Measurements from ENCODE around the gene TMEM269. TPM values are rescaled to one million over a fixed set of nuclear protein-coding genes. Genes with fewer than 3 reads are reported as not detected.

TMEM269 gene
- total RNA-seq, 1 donor from 2014 or later = not detected

DNA sequence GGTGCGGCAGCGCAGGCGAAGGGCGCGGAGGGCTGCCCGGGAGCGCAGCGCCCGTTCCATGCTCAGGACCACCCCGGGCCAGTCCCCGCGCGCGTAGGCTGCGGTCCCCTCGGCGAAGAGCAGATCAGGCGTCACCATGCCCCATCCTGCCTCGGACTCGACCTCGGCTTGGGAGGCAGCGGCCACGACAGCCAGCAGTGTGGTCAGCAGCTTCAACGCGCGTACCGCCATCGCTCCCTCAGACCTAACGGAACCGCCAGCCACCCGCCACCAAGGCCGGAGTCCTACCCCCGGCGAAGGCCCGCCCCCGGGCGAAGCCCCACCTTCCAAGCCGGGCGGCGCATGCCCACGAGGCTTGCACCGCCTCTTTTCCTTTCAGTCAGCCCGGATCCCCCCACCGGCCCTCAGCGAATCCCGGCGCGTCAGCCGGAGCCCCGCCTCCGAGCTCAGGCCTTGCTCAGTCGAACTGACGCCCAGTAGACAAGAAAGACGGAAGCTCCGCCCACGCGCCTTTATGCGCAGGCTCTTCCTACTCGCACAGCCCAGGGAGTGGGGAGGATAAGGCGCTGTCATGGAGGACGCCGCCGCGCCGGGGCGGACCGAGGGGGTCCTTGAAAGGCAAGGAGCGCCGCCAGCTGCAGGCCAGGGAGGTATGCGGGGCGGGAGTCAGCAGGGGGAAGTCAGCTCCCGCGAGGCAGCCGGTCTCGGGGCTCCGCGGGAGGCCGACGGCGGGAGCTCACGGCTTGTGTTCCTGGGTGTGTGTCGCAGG lies 17.9 kb upstream of the TMEM269 start, which contains the start of the genes C1orf50 and P3H1:
Gene C1orf50, plus strand, starts transcription at position 509 of the 769 bp plus-strand sequence. Its CDS starts 63 bp downstream, at position 572.
Gene P3H1, minus strand, starts transcription at position 288 of the 769 bp plus-strand sequence. Its CDS starts 57 bp downstream, at position 231.
- intact Hi-C loops (cut with DNase I) = loop anchor here (2.0 kb wide), 1 partner anchor 50 kb away; the partner anchor contains the start of genes ERMAP and SVBP
- ATAC-seq (peak; percentile 98), DNase-seq (ENCODE audit: missing footprints) (peak; percentile 100)

DNA sequence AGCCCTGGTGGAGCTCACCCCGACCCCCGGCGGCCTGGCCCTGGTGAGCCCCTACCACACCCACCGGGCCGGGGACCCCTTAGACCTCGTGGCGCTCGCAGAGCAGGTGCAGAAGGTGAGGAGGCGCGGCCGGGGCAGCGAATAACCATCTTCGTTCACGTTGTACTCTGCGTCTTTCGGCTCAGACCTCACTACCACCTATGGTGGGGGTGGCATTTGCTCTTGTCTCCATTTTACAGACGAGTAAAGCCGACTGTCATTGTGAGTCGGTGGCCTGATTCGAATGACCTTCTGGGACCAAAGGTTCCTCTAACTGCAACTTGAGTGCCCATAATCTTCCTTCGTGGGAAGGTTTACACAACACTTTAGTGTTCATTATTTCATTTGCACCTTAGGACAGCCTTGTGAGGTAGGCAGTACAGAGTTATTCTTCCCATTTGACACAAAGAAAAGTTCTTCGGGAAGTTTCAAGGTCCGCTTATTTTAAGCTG lies 17.2 kb upstream of the TMEM269 start:
- ATAC-seq (peak; percentile 26), DNase-seq (ENCODE audit: missing footprints) (no peak)
- intact Hi-C loops (cut with DNase I) = loop anchor here (2.0 kb wide), 1 partner anchor 49 kb away; the partner anchor contains the start of genes ERMAP and SVBP

DNA sequence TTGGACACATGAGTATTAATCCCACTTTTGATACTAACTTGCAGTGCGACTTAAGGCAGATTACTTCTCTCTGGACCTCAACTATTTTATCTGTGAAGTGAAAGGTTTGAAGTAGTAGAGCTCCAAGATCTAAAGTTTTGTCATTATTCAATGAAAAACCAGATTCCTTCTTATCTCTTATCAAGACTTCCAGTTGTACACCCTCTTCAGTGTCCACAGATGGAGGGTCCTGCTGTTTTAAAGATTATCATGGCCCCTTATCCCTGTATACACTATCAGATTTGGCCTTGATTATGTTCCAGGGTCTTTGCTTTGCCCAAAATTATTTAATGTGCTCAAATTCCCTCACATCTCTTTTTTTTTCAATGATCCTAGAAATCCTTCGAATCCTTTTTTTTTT lies 16.6 kb upstream of the TMEM269 start:
- ATAC-seq = no peak
- DNase-seq (ENCODE audit: missing footprints) = no peak
- intact Hi-C loops (cut with DNase I) = no loop called here

DNA sequence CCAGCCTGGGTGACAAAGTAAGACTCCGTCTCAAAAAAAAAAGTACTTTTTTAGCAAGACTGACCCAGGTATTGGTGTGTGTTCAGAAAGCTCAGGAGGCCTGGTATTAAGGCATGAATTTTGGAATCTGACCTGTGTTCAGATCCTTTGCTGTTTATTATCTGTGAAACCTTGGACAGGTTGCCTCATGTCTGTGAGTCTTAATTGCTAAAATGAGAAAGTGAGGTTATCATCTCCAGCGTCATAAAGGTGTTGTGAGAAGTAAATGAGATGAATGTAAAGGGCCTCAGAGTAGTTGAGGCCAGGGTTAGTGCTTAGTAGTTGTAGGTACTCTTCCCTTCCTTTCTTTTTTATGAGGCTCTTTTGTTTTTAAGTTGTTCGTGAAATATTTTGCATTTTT lies 15.0 kb upstream of the TMEM269 start:
- intact Hi-C loops (cut with DNase I) = no loop called here
- ATAC-seq (no peak), DNase-seq (ENCODE audit: missing footprints) (no peak)

DNA sequence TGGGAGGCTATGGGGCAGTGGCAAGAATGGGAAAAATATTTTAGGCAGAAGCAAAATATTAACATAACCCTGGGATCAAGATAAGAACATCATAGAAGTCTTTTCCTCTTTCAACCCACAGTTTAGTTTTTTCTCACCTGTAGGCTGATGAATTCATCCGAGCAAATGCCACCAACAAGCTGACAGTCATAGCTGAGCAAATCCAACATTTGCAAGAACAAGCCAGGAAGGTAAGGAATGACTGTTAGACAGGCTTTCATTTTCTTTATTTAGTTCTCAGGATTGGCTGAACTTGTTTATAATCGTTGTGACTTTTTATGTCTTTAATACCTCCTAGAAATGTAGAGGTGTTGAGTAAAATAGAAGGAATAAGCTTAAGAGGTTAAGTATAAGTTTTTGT lies 11.4 kb upstream of the TMEM269 start:
- DNase-seq (ENCODE audit: missing footprints) (no peak), ATAC-seq (no peak)
- intact Hi-C loops (cut with DNase I) = no loop called here

DNA sequence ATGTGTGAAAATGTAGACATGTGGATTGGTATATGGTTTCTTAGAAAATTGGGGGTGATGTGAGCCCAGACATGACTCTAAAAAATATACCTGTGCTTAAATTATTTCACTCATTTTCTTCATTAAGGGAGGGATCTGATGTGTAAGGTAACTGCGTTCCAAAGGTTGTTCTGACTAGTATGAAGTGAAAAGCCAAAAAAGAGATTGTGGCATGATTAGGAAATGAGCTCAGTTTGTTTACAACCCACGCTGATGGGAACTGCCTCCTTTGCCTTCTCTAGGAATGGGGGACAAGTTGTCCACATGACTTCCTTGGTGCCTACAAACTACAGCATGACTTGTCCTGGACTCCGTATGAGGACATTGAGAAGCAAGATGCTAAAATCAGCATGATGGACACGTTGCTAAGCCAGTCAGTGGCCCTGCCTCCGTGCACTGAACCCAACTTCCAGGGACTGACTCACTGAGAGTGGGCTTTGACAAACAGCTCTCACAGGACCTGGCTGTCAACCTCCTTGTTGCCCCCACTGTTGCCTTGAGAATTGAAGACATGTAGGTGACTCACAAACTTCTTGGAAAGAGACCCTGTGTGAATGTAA lies 9.8 kb upstream of the TMEM269 start:
- ATAC-seq (no peak), DNase-seq (ENCODE audit: missing footprints) (no peak)
- intact Hi-C loops (cut with DNase I) = no loop called here

DNA sequence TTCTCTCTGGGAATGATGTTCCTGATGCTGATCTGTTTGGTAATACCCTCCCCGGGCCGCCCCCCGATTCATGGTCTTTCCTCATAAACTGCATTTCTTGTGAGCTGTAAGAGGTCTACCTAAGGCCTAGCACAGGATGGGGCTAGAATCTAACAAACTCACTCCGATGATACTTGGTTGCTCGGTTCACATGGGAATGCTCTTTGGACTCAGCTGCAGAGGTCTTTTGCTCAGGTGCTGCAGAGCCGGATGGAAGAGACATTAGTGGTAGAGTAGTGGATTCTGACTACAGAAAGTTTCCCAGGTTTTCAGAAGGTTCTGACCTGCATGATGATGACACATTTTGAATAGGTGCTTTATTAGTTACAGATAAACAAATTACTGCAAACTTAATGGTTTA lies 8.3 kb upstream of the TMEM269 start:
- DNase-seq (ENCODE audit: missing footprints) = no peak
- intact Hi-C loops (cut with DNase I) = no loop called here
- ATAC-seq = no peak

DNA sequence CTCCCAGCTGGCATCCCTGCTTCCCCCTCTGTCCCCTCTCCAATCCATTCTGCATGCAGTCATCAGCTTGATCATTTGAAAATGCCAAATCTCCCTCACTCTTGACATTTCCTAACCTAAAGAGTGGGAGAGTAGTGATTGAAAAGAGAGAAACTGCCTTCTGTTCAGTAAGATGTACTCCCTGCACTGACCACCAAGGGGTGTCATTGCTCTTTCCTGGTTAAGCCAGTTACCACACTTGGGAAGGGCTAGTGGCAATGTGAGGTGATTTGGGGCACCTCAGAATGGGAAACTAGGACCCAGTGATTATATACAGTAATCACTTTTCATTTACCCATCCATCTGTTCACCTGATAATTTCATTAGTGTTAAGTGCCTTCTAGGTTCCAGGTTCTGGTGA lies 6.9 kb upstream of the TMEM269 start:
- intact Hi-C loops (cut with DNase I) = loop anchor here (2.0 kb wide), 1 partner anchor 295 kb away; no protein-coding TSS in a partner anchor
- ATAC-seq (no peak), DNase-seq (ENCODE audit: missing footprints) (no peak)

DNA sequence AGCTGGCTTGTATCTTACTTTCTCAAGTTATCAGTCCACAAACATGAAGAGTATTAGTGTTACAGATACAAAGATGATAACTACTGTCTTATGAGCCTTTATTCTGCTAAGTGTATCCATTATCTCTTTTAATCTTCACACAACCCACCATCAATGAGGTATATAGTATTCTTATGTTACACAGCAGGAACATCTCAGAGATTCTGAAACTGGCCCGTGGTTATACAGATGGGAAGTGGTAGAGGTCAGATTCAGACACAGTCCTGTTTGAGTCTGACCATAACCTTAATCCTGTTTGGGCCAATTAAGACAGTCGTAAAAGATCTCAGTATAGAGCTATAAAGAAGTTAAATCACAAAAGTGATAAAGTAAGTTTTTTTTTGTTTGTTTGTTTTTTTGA lies 5.1 kb upstream of the TMEM269 start:
- intact Hi-C loops (cut with DNase I) = loop anchor here (2.0 kb wide), 1 partner anchor 293 kb away; no protein-coding TSS in a partner anchor
- ATAC-seq (no peak), DNase-seq (ENCODE audit: missing footprints) (no peak)

DNA sequence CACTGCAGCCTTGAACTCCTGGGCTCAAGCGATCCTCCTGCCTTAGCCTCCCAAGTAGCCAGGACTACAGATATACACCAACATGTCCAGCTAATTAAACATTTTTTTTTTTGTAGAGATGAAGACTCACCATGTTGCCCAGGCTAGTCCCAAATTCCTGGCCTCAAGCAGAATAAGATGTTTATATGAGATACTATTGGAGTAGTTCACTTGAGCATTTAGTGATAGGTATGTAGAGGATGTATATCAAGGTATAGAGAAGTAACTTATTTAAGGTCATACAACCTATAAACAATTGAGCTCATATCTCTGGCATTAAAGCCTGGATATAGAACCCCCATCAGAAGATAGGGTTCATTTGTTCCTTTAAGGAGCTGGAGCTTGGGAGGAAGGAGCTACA lies 4.6 kb upstream of the TMEM269 start:
- ATAC-seq (no peak), DNase-seq (ENCODE audit: missing footprints) (no peak)
- intact Hi-C loops (cut with DNase I) = no loop called here

DNA sequence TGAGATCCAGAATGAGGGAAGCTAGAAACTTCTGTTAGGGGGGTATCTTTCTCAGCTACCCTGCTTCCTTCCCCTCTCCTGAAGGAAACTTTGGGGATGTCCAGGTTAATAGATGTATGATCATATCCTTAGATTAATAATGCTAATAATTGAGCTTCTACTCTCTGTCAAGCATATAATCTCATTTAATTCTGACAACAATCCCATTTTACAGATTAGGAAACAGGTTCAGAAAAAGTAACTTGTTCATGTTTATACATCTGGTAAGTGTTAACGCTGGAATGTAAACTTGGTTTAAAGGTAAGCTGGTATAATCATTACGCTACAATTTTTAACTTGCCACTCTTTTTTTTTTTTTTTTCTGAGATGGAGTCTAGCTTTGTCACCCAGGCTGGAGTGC lies 1.7 kb upstream of the TMEM269 start:
- DNase-seq (ENCODE audit: missing footprints) (no peak), ATAC-seq (no peak)
- intact Hi-C loops (cut with DNase I) = no loop called here

DNA sequence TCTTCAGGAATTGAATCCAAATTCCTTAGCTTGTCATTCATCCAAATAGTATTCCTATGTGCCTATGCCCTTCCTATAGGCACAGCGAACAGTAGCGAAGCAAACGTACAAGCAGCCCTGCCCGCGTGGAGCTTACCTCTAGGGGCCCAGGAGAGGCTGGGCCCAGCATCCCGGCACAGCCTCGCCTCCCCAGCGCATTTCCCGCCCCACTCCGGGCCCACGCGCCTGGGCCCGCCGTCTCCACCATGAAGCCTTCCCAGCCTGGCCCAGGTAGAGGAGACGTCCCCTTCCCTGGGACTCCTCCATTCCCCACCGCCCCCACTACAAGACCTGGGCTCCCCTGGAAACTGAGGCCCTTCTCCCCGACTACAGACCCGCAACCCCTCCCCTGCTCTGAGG lies 245 bp upstream of the TMEM269 start:
- no peak for ATAC-seq
- DNase-seq (ENCODE audit: missing footprints) = no peak
- intact Hi-C loops (cut with DNase I) = no loop called here

DNA sequence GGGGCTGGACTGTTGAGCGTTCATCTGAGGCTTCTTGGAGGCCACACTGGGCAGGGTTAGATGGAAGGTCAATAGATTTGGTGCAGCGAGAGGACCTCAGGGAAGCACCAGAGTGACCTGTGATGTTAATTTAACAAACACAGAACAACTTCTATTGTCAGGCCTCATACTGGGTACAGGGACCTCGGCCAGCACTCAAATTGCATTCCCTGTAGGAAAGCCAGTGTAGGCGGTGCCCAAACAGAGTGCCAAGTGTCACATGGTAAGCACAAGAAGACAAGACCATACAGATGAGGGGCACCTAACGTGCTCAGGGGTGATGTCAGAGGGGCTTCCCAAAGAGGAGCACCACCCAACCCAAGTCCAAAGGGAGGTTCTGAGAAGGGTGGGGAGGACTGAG lies 1.3 kb downstream of the TMEM269 start:
- intact Hi-C loops (cut with DNase I) = no loop called here
- peak; percentile 38 for ATAC-seq
- no peak for DNase-seq (ENCODE audit: missing footprints)

DNA sequence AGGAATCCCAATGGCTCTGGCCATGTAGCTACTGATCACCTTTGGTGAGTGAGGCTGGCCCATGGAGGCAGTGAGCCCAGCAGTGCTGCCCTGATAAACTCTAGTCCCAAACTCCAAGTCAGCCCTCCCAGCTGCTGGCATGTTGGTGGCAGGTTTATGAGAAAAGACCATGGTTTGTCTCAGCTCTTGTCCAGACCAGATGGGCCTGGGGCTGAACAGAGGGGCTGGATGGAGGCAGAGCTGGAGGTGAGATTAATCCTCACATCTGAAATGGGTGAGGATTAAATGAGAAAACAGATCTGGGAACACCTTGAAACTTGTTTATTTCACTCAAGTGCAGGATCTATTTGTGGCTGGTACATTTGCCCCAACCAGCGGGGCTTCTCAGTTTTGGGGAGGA lies 3.2 kb downstream of the TMEM269 start:
- no peak for DNase-seq (ENCODE audit: missing footprints)
- intact Hi-C loops (cut with DNase I) = no loop called here
- ATAC-seq = no peak

DNA sequence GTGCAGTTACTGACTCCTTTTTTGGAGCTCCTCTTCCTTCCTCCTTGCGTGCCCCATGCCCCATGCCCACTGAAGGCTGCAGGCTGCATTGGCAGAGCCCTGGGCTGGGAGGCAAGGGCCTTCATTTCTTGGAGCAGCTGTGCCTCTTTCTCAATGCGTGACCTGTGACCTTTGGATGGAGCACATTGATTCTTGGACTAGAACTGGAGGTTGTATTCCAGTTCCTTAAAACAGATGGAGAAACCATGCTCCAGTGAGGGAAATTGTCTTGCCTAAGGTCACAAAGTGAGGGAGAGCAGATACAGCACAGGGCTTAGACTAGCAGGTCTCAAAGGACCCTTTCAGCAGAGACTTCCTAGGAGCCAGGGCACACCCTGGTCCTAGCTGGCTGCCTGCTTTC lies 9.0 kb downstream of the TMEM269 start:
- ATAC-seq (peak; percentile 37), DNase-seq (ENCODE audit: missing footprints) (no peak)
- intact Hi-C loops (cut with DNase I) = no loop called here

DNA sequence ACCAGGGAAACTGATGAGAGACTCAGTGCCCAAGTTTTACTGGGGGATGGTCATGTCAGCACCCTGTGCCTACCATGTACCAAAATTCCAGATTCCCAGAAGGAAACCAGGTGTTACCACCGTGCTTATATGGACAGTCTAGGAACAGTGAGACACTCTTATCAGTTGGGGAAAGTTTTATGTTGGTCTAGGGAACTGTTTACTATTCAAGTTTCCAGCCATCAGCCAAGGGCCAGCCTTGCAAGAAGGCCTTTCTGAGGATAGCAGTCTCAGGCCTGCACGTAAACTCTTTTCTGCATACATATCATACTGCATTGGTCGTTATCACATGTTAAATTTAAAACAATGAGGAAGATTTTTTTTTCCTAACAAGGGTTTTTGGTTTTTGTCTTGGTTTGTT lies 12.6 kb downstream of the TMEM269 start:
- no peak for DNase-seq (ENCODE audit: missing footprints)
- intact Hi-C loops (cut with DNase I) = no loop called here
- ATAC-seq = no peak

DNA sequence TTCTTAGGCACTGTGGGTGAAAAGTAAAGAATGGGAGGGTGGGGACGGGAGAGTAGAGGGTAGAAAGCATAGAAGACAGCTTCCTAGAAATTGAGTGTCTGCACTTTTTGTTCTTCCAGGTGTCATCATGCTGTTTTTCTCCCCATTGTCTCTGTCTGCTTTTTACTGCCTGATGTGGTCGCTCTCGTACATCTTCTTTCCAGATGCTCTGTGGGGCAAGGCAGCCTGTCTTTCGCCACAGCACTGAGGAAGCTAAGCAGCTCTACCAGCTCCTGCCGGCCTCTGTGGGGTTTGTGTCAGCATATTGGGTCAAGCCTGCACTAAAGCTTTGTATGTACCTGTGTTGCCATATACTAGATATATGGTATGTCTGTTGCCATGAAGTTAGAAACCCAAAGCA lies 13.2 kb downstream of the TMEM269 start:
- DNase-seq (ENCODE audit: missing footprints) (no peak), ATAC-seq (no peak)
- intact Hi-C loops (cut with DNase I) = no loop called here

DNA sequence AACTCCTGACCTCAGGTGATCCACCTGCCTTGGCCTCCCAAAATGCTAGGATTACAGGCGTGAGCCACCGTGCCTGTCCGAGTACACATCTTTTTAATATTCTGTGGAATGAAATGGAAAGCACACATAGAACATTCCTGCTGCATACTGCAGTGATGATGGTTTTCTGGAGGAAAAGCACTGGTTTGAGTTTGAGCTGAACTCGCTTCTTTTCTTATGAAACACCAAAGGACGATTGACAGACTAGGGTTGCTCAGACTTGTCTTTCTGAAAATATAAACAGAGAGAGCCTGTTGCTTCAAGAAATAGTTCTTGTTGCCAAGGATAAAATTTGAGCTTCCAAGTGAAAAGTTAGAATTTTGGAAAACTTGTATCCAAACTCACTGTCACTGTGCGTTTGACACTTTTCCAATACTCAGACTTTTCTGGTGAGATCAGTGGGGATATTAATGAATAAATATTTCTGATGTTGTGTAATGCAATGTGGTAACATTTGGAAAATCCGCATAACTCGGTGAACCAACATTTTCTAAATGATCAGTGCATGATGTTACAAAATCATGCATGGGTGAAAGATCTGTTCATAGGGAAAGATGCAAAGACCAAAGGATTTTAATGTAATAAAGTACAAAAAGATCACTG lies 17.2 kb downstream of the TMEM269 start:
- DNase-seq (ENCODE audit: missing footprints) (no peak), ATAC-seq (no peak)
- intact Hi-C loops (cut with DNase I) = no loop called here

DNA sequence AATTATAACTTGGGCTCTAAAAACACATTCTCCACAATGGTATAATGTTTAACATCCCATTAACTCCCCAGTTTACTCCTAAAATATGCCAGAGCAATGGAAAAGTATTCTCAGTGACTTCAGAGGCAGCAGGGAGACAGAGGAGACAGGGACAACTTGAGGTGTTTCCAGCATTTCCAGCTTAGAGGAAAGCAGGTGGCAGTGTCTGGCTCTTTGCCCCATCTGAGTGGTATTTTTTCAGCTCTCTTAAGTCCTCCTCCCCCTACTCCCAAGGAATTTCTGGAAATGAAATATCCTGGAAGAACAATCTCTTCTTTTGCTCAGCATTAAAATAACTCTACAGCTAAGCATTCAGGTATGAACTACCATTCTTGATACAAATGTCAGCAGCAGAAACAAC lies 21.4 kb downstream of the TMEM269 start:
- ATAC-seq (no peak), DNase-seq (ENCODE audit: missing footprints) (no peak)
- intact Hi-C loops (cut with DNase I) = no loop called here

DNA sequence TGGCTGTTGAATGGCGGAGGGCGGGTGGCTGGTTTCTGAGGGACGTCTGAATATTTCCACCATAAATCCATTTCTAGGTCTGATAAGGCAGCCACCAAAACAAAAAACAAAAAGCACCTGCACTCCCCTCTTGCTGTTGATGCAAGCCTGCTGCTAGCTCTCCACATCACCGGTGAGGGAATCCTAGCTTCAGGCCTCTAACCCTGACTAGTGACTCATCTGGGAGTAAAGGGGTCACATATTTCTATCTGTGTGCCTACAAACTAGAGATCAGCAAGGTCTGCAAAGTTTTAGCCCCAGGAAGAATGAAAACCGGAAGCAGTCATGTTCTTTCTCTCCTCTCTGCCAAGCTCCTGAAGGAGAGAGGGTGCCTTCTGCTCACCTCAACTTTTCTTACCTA lies 21.8 kb downstream of the TMEM269 start:
- intact Hi-C loops (cut with DNase I) = no loop called here
- ATAC-seq (no peak), DNase-seq (ENCODE audit: missing footprints) (no peak)

Measured in Right ventricle myocardium inferior (tissue), 1 donor.